Spleen (tissue), 3 donors: Measurements from ENCODE around the gene TMEM132C.

Experiments used
- POLR2A ChIP-seq, 3 donors: fragments of 450-650 bp; IDR thresholded peaks; one replicate each; pipeline ENCODE4 v1.5.1; 2017; ENCODE audit warnings: antibody characterized with exemption in 3 of 3, mild to moderate bottlenecking in 1 of 3
- POLR2AphosphoS5 ChIP-seq, 3 donors: sonication (generic); formaldehyde crosslinking; IDR thresholded peaks; one replicate each; pipeline ENCODE4 v1.5.1; 2017; ENCODE audit warnings: antibody characterized with exemption in 3 of 3

GRCh38 chr12:128583453-128583852, 316.5 kb downstream of the TMEM132C start:
- TF ChIP-seq POLR2A (IDR thresholded peaks at IDR 0.05) (no peak), POLR2AphosphoS5 (IDR thresholded peaks at IDR 0.05) (no peak)
